Left ventricle myocardium inferior (tissue), 1 donor: ENCODE data around the gene G6PC3. TPM values are rescaled to one million over a fixed set of nuclear protein-coding genes. Genes with fewer than 3 reads are reported as not detected.

ENCODE experiments used
- DNase-seq: peaks from one replicate; pipeline ENCODE4 v3.0.0-alpha.2; 2020
- H3K27ac ChIP-seq: fragments of 200-600 bp; replicated peaks from 2 replicates; pipeline ENCODE4 v1.8.0; 2021
- H3K27me3 ChIP-seq: fragments of 200-600 bp; 2 replicates; pipeline ENCODE4 v1.8.0; 2021; ENCODE audit warnings: low read depth
- H3K36me3 ChIP-seq: fragments of 200-600 bp; 2 replicates; pipeline ENCODE4 v1.8.0; 2021
- H3K4me1 ChIP-seq: fragments of 200-600 bp; 2 replicates; pipeline ENCODE4 v1.8.0; 2021
- H3K4me3 ChIP-seq: fragments of 200-600 bp; 2 replicates; pipeline ENCODE4 v1.8.0; 2021; ENCODE audit warnings: mild to moderate bottlenecking, moderate library complexity
- H3K9me3 ChIP-seq: fragments of 200-600 bp; replicated peaks from 2 replicates; pipeline ENCODE4 v1.8.0; 2021
- intact Hi-C: fragments of 100-400 bp; cut with micrococcal nuclease; formaldehyde crosslinking; loops from one replicate; pipeline ENCODE4 v1.11.0; 2022
- total RNA-seq: library from RNA; stranded (reverse); fragmentation: NEBNext Ultra II Directional; extraction: Animal tissue kit (Norgen Biotek cat#: 25700); gene quantifications from one replicate; pipeline ENCODE4 v1.2.1, GENCODE V29; 2021
- TF ChIP-seq, protein P1 (sequence below): fragments of 200-600 bp; IDR thresholded peaks from 2 replicates; pipeline ENCODE4 v1.8.0; 2021; ENCODE audit warnings: antibody characterized with exemption, mild to moderate bottlenecking, borderline replicate concordance
- donor health status: DM: no; HTN: yes; CAD: no; lungs with severe emphysema.

G6PC3 gene
- total RNA-seq, 1 donor from 2014 or later, result 29.3 TPM

DNA sequence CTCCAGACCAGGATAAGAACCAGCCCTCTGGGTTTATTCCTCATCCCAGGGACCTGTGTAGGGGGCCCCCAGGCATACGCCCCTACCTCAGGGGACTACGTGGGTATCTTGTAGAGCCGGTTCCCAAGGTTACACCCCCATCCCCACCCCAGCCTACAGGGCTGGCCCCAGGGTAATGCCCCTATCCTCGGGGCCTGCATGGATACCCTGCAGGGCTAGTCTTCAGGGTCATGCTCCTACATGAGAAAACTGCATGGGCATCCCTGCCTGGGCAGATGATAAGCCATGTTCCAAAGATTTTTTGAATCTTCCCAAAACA is 38.7 kb downstream of the G6PC3 start:
- Histone ChIP-seq H3K27me3 (no peaks in the 10 kb centered on the region), H3K36me3 (peaks cover 18% of the 10 kb centered on the region), H3K4me1 (peaks cover 100% of the 10 kb centered on the region), H3K9me3 (no peaks in the 10 kb centered on the region), H3K27ac (peak overlapping the region; percentile 94), H3K4me3 (peak overlapping the region; percentile 71)
- intact Hi-C loops, result no loop called here
- TF ChIP-seq, protein P1, sequence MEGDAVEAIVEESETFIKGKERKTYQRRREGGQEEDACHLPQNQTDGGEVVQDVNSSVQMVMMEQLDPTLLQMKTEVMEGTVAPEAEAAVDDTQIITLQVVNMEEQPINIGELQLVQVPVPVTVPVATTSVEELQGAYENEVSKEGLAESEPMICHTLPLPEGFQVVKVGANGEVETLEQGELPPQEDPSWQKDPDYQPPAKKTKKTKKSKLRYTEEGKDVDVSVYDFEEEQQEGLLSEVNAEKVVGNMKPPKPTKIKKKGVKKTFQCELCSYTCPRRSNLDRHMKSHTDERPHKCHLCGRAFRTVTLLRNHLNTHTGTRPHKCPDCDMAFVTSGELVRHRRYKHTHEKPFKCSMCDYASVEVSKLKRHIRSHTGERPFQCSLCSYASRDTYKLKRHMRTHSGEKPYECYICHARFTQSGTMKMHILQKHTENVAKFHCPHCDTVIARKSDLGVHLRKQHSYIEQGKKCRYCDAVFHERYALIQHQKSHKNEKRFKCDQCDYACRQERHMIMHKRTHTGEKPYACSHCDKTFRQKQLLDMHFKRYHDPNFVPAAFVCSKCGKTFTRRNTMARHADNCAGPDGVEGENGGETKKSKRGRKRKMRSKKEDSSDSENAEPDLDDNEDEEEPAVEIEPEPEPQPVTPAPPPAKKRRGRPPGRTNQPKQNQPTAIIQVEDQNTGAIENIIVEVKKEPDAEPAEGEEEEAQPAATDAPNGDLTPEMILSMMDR, result no peak
- DNase-seq, result no peak

DNA sequence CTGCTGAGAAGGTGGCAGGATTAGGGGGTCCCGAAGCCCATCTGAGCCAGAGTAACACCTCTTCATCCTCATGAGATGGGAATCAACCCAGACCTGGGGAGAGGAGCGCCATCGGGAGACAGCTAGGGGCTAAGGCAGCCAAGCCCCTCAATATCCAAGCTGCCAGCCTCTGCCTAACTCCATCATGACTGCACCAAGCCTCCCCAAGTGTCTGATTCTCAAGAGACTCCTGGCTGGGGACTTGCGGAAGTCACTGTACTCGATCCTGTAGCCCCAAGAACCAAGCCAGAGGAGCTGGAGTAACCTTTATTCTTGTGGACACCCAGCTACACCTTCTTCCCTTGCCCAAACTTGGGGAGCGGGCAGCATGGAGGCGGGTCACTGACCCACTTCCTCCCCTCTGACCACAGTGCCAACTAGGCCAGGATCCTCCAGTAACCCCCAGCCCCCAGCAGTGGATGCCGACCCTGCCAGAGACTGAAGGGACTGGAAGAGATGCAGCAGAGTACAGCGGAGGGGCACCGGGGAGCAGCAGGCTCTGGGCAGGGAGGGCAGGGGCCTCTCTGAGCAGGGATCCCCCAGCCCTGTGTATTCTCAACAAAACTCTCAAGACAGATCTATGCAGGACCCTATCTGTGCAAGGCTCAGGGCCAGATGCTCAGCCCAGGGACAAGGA is 39.6 kb downstream of the G6PC3 start:
- H3K4me3 ChIP-seq, result peak overlapping the region; percentile 71
- no peaks in the 10 kb centered on the region for H3K27me3 ChIP-seq
- H3K9me3 ChIP-seq, result no peaks in the 10 kb centered on the region
- DNase-seq, result no peak
- H3K36me3 ChIP-seq, result peaks cover 14% of the 10 kb centered on the region
- TF ChIP-seq, protein P1, result no peak
- peaks cover 100% of the 10 kb centered on the region for H3K4me1 ChIP-seq
- H3K27ac ChIP-seq, result peak overlapping the region; percentile 94
- intact Hi-C loops, result no loop called here

DNA sequence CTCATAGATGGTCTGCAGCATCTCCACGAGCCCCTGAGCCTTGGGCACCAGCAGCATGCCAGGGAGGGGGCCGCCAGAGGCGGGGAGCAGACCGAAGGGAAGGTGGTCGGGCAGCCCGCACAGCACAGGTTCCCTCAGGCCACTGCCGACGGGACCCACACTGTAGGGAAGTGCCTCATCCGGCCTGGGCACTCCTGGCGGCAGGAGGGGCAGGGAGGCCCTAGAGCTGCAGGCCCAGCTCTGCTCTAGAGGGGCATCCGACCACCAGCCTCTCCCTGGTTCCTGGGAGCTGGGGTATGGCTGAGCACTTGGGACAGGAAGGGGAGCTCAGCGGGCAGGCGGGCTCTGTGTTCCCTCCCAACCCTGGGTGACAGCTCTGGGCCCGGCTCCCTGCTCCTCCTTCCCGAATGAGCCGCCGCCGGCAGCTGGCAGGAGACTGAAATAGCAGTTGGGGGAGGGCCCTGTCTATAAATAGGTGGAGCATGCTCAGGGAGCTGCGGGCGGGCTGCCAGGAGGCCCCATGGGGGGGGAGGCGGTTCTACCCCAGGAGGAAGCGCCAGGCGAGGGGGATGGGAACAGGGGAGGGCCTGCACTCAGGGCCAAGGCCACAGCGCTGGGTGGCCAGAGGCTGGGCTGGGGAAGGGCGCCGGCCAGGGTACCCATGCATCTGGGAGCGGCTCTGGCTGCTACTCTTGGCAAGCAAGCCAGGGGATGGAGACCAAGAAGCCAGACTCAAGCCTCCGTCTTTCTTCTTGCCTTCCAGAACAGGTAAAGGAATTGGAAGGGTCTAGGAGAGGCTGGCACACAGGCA is 40.5 kb downstream of the G6PC3 start:
- Histone ChIP-seq H3K36me3 (peaks cover 16% of the 10 kb centered on the region), H3K27me3 (no peaks in the 10 kb centered on the region), H3K9me3 (no peaks in the 10 kb centered on the region), H3K4me1 (peaks cover 100% of the 10 kb centered on the region), H3K27ac (peak overlapping the region; percentile 94), H3K4me3 (peak overlapping the region; percentile 71)
- intact Hi-C loops, result no loop called here
- peak; percentile 99 for DNase-seq
- TF ChIP-seq, protein P1, result no peak

DNA sequence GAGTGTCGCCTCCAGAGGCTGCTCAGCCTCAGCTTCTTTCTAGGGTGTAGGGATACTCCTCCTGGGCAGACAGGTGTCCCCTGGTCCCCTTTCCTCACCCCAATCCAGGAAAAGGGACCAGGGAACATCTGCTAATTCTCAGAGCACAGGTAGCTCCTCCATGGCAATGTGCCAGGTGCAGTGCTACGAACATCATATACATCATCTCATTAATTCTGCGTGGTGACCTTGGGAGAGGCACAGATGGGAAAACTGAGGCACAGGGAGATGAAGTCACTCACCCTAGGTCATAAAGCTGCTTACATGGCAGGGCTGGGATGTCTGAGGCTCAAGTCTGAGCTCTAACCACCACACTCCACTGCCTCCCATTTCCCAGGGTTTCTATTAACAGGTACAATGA is 41.2 kb downstream of the G6PC3 start:
- intact Hi-C loops, result no loop called here
- no peaks in the 10 kb centered on the region for H3K27me3 ChIP-seq
- H3K27ac ChIP-seq, result peak overlapping the region; percentile 94
- H3K36me3 ChIP-seq, result peaks cover 23% of the 10 kb centered on the region
- H3K9me3 ChIP-seq, result no peaks in the 10 kb centered on the region
- H3K4me3 ChIP-seq, result peak overlapping the region; percentile 71
- no peak for DNase-seq
- TF ChIP-seq, protein P1, result no peak
- peaks cover 99% of the 10 kb centered on the region for H3K4me1 ChIP-seq

DNA sequence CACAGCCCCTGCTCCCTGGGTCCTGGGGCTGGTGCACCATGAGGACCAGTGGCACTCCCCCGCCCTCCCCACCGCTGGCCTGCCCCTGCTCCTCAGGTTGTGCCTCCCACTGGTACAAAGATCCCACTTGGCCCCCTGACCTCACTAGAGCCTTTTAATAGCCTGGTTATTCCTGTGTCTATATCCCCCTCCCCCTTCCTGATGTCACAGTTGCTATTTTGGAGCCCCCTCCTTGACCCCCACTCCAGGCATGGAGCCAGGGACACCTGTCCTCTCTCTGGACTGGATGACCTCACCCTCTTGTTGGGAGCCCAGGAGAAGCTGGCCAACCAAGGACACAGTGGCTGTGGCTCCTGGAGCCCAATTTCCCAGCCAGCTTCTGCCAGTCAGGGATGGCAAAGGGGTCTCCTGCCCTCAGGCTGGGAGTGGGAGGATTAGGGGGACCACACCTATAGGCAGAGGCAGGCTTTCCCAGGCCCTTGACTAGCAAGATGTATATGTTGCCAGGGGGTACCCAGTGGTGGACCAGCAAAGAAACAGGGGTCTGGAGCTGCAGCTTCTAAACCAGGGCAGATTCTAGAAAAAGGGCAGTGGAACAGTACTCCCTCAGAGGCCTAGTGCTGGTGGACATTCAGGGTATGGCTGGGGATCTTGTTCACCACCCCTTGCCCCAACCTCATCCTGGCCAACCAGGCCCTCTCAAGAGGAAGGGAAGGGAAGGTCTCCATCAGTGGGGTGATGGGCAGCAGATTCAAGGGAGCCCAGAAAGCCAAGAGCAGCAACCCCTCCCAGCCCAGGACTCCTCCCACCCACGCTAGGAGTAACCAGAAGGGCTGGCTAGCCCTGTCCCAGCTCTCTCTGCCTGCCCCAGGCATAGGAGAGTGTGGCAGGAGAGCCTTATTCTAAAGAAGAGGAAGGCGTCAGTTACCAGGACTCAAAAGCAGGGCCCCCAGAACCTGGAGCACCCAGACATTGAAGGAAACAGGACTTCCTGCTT is 42.0 kb downstream of the G6PC3 start:
- H3K4me3 ChIP-seq, result peak overlapping the region; percentile 71
- H3K27me3 ChIP-seq, result no peaks in the 10 kb centered on the region
- peaks cover 31% of the 10 kb centered on the region for H3K36me3 ChIP-seq
- peaks cover 99% of the 10 kb centered on the region for H3K4me1 ChIP-seq
- TF ChIP-seq, protein P1, result no peak
- DNase-seq, result peak; percentile 83
- intact Hi-C loops, result no loop called here
- H3K9me3 ChIP-seq, result no peaks in the 10 kb centered on the region
- peak overlapping the region; percentile 94 for H3K27ac ChIP-seq
